Fibroblast of lung (primary cell): Measurements from ENCODE around the gene ARHGEF3.

Experiments used
- CTCF ChIP-seq, 2 donors: IDR thresholded peaks in 1 of 2; conservative IDR thresholded peaks in 1 of 2; 1 replicate in 1 of 2; 2 replicates in 1 of 2; pipeline ENCODE4 v1.5.1; 2011 to 2012; ENCODE audit warnings: low read length in 2 of 2, control low read depth in 1 of 2, inconsistent platforms in 1 of 2, low read depth in 1 of 2, mild to moderate bottlenecking in 1 of 2
- EZH2 ChIP-seq: IDR thresholded peaks from 2 replicates; pipeline ENCODE4 v1.5.1; 2012; ENCODE audit warnings: low read length, control low read depth, mild to moderate bottlenecking; ENCODE audit errors: missing control alignments

GRCh38 chr3:56787784-56788256 is 13.9 kb downstream of the ARHGEF3 start:
- no peak for TF ChIP-seq CTCF (conservative IDR thresholded peaks at IDR 0.05 in 1 of 2, IDR thresholded peaks at IDR 0.05 in 1 of 2; ENCODE audit: low read depth in 1 of 2, low read length in 2 of 2)
- TF ChIP-seq EZH2: no peak
